Activated B cell treated with CpG ODN at 0.5 μM for 24 hours (primary cell): Measurements from ENCODE around the gene SH3PXD2B. TPM values are rescaled to one million over a fixed set of nuclear protein-coding genes. Genes with fewer than 3 reads are reported as not detected.

ENCODE experiments used
- ATAC-seq: fragments of 200-7000 bp; cut with Tn5 transposase; one replicate; pipeline ENCODE4 v1.10.0; 2021; ENCODE audit warnings: low read depth, mild to moderate bottlenecking, moderate library complexity
- CTCF ChIA-PET: fragments of 350-600 bp; sonication (Branson Sonifier 250); formaldehyde crosslinking; loops from one replicate; lab custom pipeline; 2021; ENCODE audit warnings: antibody characterized with exemption; lab: Charles Lee
- POLR2A ChIA-PET: fragments of 350-600 bp; sonication (Branson Sonifier 250); formaldehyde crosslinking; loops from one replicate; lab custom pipeline; 2021; ENCODE audit warnings: antibody characterized with exemption; lab: Charles Lee
- DNase-seq: peaks from one replicate; pipeline ENCODE4 v3.0.0; 2022
- H3K27ac Mint-ChIP-seq: one replicate; pipeline ENCODE4 v1.8.0; 2020; ENCODE audit warnings: mixed read lengths
- H3K27me3 Mint-ChIP-seq: one replicate; pipeline ENCODE4 v1.8.0; 2021; ENCODE audit warnings: mixed read lengths
- H3K36me3 Mint-ChIP-seq: one replicate; pipeline ENCODE4 v1.8.0; 2021; ENCODE audit warnings: low read depth, mixed read lengths
- H3K4me1 Mint-ChIP-seq: one replicate; pipeline ENCODE4 v1.8.0; 2021; ENCODE audit warnings: mixed read lengths
- H3K4me3 Mint-ChIP-seq: one replicate; pipeline ENCODE4 v1.8.0; 2020; ENCODE audit warnings: mild to moderate bottlenecking, mixed read lengths
- H3K9me3 Mint-ChIP-seq: one replicate; pipeline ENCODE4 v1.8.0; 2020; ENCODE audit warnings: mixed read lengths
- intact Hi-C: fragments of 100-400 bp; cut with micrococcal nuclease; formaldehyde crosslinking; loops from one replicate; pipeline ENCODE4 v1.15.1; 2024
- total RNA-seq: library from RNA; stranded (reverse); gene quantifications from 2 replicates; pipeline ENCODE4 v1.2.3, GENCODE V29; 2022
- TF ChIP-seq, protein P1 (sequence below): fragments of 200-600 bp; IDR thresholded peaks from one replicate; pipeline ENCODE4 v1.8.0; 2022; ENCODE audit warnings: antibody characterized with exemption, mild to moderate bottlenecking

Gene SH3PXD2B
- total RNA-seq, 1 donor from 2014 or later: 0.02 TPM

GRCh38 chr5:172453986-172454357, 353 bp downstream of the SH3PXD2B start:
- Mint-ChIP-seq H3K27me3 (peaks cover 54% of the 10 kb centered on the region), H3K27ac (no peak overlapping the region), H3K4me1 (peaks cover 13% of the 10 kb centered on the region), H3K4me3 (peak overlapping the region; percentile 53), H3K9me3 (no peaks in the 10 kb centered on the region), H3K36me3 (no peaks in the 10 kb centered on the region)
- intact Hi-C loops: loop anchor here (5.0 kb wide), 1 partner anchor 172 kb away; the partner anchor contains the start of gene UBTD2
- ATAC-seq: no peak
- TF ChIP-seq, protein P1, sequence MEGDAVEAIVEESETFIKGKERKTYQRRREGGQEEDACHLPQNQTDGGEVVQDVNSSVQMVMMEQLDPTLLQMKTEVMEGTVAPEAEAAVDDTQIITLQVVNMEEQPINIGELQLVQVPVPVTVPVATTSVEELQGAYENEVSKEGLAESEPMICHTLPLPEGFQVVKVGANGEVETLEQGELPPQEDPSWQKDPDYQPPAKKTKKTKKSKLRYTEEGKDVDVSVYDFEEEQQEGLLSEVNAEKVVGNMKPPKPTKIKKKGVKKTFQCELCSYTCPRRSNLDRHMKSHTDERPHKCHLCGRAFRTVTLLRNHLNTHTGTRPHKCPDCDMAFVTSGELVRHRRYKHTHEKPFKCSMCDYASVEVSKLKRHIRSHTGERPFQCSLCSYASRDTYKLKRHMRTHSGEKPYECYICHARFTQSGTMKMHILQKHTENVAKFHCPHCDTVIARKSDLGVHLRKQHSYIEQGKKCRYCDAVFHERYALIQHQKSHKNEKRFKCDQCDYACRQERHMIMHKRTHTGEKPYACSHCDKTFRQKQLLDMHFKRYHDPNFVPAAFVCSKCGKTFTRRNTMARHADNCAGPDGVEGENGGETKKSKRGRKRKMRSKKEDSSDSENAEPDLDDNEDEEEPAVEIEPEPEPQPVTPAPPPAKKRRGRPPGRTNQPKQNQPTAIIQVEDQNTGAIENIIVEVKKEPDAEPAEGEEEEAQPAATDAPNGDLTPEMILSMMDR: no peak
- no peak for DNase-seq
- POLR2A ChIA-PET: no interaction called here
- CTCF ChIA-PET: no interaction called here

GRCh38 chr5:172453206-172453985, 929 bp downstream of the SH3PXD2B start:
- intact Hi-C loops: loop anchor here (5.0 kb wide), 1 partner anchor 171 kb away; the partner anchor contains the start of gene UBTD2
- Mint-ChIP-seq H3K4me1 (peaks cover 13% of the 10 kb centered on the region), H3K4me3 (peak overlapping the region; percentile 53), H3K27me3 (peaks cover 50% of the 10 kb centered on the region), H3K27ac (no peak overlapping the region), H3K9me3 (no peaks in the 10 kb centered on the region), H3K36me3 (no peaks in the 10 kb centered on the region)
- no peak for DNase-seq
- ChIA-PET CTCF (no interaction called here), POLR2A (no interaction called here)
- no peak for ATAC-seq
- TF ChIP-seq, protein P1: no peak

DNA sequence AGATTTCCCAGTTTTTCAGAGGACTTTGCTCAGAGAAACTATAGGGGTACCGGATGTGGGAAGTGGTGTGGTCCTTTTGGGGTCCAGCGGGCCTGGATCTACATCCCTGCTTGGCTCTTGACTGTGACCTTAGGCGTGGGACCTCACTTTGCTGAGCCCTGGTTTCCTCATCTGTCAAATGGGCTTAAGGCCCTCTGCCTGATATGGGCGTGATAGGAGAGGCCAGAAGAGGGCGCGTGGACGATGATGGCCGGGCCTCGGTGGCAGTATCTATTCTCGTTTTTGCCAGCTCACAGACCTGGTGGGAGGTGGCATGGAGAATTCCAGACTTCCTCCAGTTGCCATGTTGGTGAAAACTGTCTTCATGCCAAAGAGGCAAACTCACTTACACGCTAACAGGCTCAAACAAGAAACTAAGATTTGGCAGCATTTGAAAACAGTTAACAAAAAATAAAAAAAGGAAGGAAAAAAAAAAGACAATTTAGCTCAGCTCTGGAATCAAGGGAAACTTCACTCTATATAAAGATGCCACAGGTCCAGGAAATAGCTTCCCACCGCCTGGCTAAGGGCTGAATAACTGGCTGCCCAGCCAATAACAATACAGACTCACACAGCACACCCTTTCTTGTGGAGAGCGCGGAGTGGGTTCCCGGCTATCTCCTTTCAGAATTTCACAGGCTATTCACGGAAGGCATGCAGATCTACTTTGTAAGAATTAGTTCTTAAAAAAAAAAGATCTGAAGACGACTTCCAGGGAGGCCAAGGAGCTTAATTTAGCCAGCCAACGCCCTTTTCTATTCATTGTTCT, 1.7 kb downstream of the SH3PXD2B start:
- TF ChIP-seq, protein P1: no peak
- H3K4me1 Mint-ChIP-seq: peaks cover 13% of the 10 kb centered on the region
- intact Hi-C loops: loop anchor here (5.0 kb wide), 1 partner anchor 170 kb away; the partner anchor contains the start of gene UBTD2
- peaks cover 50% of the 10 kb centered on the region for H3K27me3 Mint-ChIP-seq
- H3K9me3 Mint-ChIP-seq: no peaks in the 10 kb centered on the region
- ChIA-PET POLR2A (no interaction called here), CTCF (interaction anchor here (0.8 kb wide), 1 partner anchor 11 kb away, joined by 3 read pairs; no protein-coding TSS in a partner anchor)
- no peak overlapping the region for H3K27ac Mint-ChIP-seq
- no peaks in the 10 kb centered on the region for H3K36me3 Mint-ChIP-seq
- no peak for ATAC-seq
- peak overlapping the region; percentile 53 for H3K4me3 Mint-ChIP-seq
- DNase-seq: no peak

DNA sequence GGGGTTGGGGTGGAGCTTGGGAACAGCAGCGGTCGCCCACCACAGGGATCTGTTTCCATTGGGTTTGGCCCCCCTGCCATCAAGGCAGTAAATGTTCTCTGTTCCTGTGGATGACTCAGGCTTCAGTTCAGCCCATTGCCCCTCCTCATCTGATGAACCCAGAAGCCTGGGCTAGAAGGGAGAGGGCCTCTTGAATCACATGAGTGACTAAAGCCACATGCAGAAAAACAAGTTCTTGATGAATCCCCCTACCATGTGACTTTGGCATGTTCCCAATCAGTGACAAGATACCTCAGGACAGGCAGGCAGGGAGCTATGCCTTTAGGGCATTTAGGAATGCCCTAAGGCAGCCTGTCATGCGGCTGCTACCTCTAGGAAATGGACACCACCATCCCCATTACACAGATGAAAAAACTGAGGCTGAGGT, 2.5 kb downstream of the SH3PXD2B start:
- ATAC-seq (no peak), DNase-seq (no peak)
- Mint-ChIP-seq H3K4me3 (no peak overlapping the region), H3K4me1 (peaks cover 13% of the 10 kb centered on the region), H3K9me3 (no peaks in the 10 kb centered on the region), H3K27me3 (peaks cover 47% of the 10 kb centered on the region), H3K36me3 (no peaks in the 10 kb centered on the region), H3K27ac (no peak overlapping the region)
- intact Hi-C loops: loop anchor here (5.0 kb wide), 1 partner anchor 169 kb away; the partner anchor contains the start of gene UBTD2
- ChIA-PET CTCF (interaction anchor here (0.8 to 1.4 kb wide), 2 partner anchors 9 to 12 kb away, joined by 3 to 4 read pairs; no protein-coding TSS in a partner anchor), POLR2A (no interaction called here)
- TF ChIP-seq, protein P1: no peak
